ENCODE measurements around the gene CNOT1. TPM values are rescaled to one million over a fixed set of nuclear protein-coding genes. Genes with fewer than 3 reads are reported as not detected.
"Not testable (repeated sequence)": the region's sequence is repeated elsewhere in the genome, so short reads cannot be mapped to it uniquely, and the experiment has no call there.

The CNOT1 gene
- total RNA-seq, 1 experiment from 2014 or later: 135 TPM

GRCh38 chr16:58615280-58615679 lies 14.3 kb downstream of the CNOT1 start:
- Histone ChIP-seq H3K27ac (ENCODE audit: low read length) (no peak overlapping the region), H4K20me1 (ENCODE audit: low read length) (peaks cover 3% of the 10 kb centered on the region; the same call in 1 of the 2 replicates), H3K4me2 (ENCODE audit: low read length) (no peak overlapping the region), H3K27me3 (ENCODE audit: low read length) (no peaks in the 10 kb centered on the region), H2AFZ (ENCODE audit: low read length) (no peak overlapping the region), H3K9me2 (replicated peaks; ENCODE audit: low read length) (no peaks in the 10 kb centered on the region), H3K4me1 (ENCODE audit: insufficient read depth, low read length) (peaks cover 15% of the 10 kb centered on the region), H3K79me2 (ENCODE audit: low read length) (peaks cover 95% of the 10 kb centered on the region), H3K9ac (ENCODE audit: low read length) (no peak overlapping the region), H3K4me3 (ENCODE audit: low read length) (no peak overlapping the region), H3F3A (ENCODE audit: low read length, unreplicated experiment) (no peaks in the 10 kb centered on the region), H3K9me3 (ENCODE audit: low read length) (no peaks in the 10 kb centered on the region), H3K36me3 (ENCODE audit: low read depth, low read length) (peaks cover 4% of the 10 kb centered on the region; the same call in 1 of the 2 replicates)
- TF ChIP-seq CTCF (conservative IDR thresholded peaks at IDR 0.05; ENCODE audit: low read depth, low read length) (no peak), EZH2phosphoT487 (IDR thresholded peaks at IDR 0.05; ENCODE audit: borderline replicate concordance, low read length) (no peak), EZH2 (IDR thresholded peaks at IDR 0.05; ENCODE audit: low read length, unreplicated experiment) (no peak)
- intact Hi-C loops (cut with micrococcal nuclease): no loop called here
- no TSS peak for BruUV-seq (replicated peaks)
- ChIA-PET CTCF (no interaction called here), POLR2A (ENCODE audit: unreplicated experiment) (no interaction called here)
- ATAC-seq (no peak; the same call in 1 of the 2 replicates), DNase-seq (no peak)

DNA sequence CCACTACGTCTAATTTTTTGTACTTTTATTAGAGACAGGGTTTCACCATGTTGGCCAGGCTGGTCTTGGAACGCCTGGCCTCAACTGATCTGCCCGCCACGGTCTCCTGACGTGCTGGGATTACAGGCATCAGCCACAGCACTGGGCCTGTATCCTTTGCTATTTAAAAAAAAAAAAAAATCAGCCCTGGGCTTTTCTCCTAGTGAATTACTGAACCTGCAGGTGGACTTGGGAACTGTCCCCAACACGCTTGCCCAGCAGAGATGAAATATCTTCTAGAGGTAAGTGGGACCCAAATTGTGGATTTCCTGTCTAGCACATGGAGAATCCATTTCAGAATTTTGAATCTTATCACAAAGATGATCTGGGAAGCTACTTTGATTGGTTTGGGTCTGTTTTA lies 14.8 kb downstream of the CNOT1 start:
- DNase-seq (no peak), ATAC-seq (no peak)
- intact Hi-C loops (cut with micrococcal nuclease): no loop called here
- Histone ChIP-seq H2AFZ (ENCODE audit: low read length) (no peak overlapping the region), H3K27ac (ENCODE audit: low read length) (no peak overlapping the region), H3K4me1 (ENCODE audit: insufficient read depth, low read length) (peaks cover 15% of the 10 kb centered on the region), H3K4me2 (ENCODE audit: low read length) (no peak overlapping the region), H3F3A (ENCODE audit: low read length, unreplicated experiment) (no peaks in the 10 kb centered on the region), H3K4me3 (ENCODE audit: low read length) (no peak overlapping the region), H4K20me1 (ENCODE audit: low read length) (peaks cover 2% of the 10 kb centered on the region; the same call in 1 of the 2 replicates), H3K36me3 (ENCODE audit: low read depth, low read length) (peaks cover 4% of the 10 kb centered on the region; the same call in 1 of the 2 replicates), H3K9me2 (replicated peaks; ENCODE audit: low read length) (no peaks in the 10 kb centered on the region), H3K79me2 (ENCODE audit: low read length) (peaks cover 95% of the 10 kb centered on the region), H3K9me3 (ENCODE audit: low read length) (no peaks in the 10 kb centered on the region), H3K27me3 (ENCODE audit: low read length) (no peaks in the 10 kb centered on the region), H3K9ac (ENCODE audit: low read length) (no peak overlapping the region)
- TF ChIP-seq EZH2phosphoT487 (IDR thresholded peaks at IDR 0.05; ENCODE audit: borderline replicate concordance, low read length) (no peak), CTCF (conservative IDR thresholded peaks at IDR 0.05; ENCODE audit: low read depth, low read length) (no peak), EZH2 (IDR thresholded peaks at IDR 0.05; ENCODE audit: low read length, unreplicated experiment) (no peak)
- BruUV-seq (replicated peaks): no TSS peak
- ChIA-PET POLR2A (ENCODE audit: unreplicated experiment) (interaction anchor here (0.6 kb wide), 1 partner anchor 325 kb away, joined by 3 read pairs; no protein-coding TSS in a partner anchor), CTCF (no interaction called here)

DNA sequence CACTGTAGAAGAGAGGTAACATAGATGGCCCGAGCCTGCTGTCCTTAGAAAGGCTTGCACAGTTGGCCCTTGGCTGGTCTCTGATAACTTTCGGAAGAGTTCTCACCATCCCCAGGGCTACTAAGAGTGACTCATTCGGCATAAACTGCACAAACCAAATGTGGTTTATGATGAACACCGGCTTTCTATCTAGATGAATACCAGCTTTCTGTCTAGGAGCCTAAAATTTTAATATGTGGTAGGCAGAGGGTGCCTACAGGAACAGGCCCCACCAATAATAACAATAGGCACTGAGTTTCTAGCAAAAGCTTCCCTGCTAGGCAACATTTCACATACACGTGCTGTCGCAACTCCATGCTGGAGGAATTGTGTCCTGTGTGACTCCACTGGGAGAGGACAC lies 15.4 kb downstream of the CNOT1 start:
- peak; percentile 81 for ATAC-seq
- TF ChIP-seq EZH2 (IDR thresholded peaks at IDR 0.05; ENCODE audit: low read length, unreplicated experiment): no peak
- TF ChIP-seq CTCF (conservative IDR thresholded peaks at IDR 0.05; ENCODE audit: low read depth, low read length): no peak
- TF ChIP-seq EZH2phosphoT487 (IDR thresholded peaks at IDR 0.05; ENCODE audit: borderline replicate concordance, low read length): no peak
- no peaks in the 10 kb centered on the region for H3K9me3 ChIP-seq (ENCODE audit: low read length)
- peak; percentile 70 for DNase-seq
- H3K79me2 ChIP-seq (ENCODE audit: low read length): peaks cover 95% of the 10 kb centered on the region
- no peak overlapping the region for H3K4me2 ChIP-seq (ENCODE audit: low read length)
- intact Hi-C loops (cut with micrococcal nuclease): no loop called here
- peaks cover 15% of the 10 kb centered on the region for H3K4me1 ChIP-seq (ENCODE audit: insufficient read depth, low read length)
- H3K27ac ChIP-seq (ENCODE audit: low read length): no peak overlapping the region
- H3K27me3 ChIP-seq (ENCODE audit: low read length): no peaks in the 10 kb centered on the region
- no peaks in the 10 kb centered on the region; the same call in 1 of the 2 replicates for H4K20me1 ChIP-seq (ENCODE audit: low read length)
- BruUV-seq (replicated peaks): no TSS peak
- H3K9me2 ChIP-seq (replicated peaks; ENCODE audit: low read length): no peaks in the 10 kb centered on the region
- peaks cover 4% of the 10 kb centered on the region; the same call in 1 of the 2 replicates for H3K36me3 ChIP-seq (ENCODE audit: low read depth, low read length)
- no peak overlapping the region for H3K4me3 ChIP-seq (ENCODE audit: low read length)
- no peak overlapping the region for H2AFZ ChIP-seq (ENCODE audit: low read length)
- ChIA-PET CTCF (no interaction called here), POLR2A (ENCODE audit: unreplicated experiment) (interaction anchor here (0.6 kb wide), 1 partner anchor 325 kb away, joined by 3 read pairs; no protein-coding TSS in a partner anchor)
- no peak overlapping the region for H3K9ac ChIP-seq (ENCODE audit: low read length)
- H3F3A ChIP-seq (ENCODE audit: low read length, unreplicated experiment): no peaks in the 10 kb centered on the region

- H3K9me2 ChIP-seq (replicated peaks; ENCODE audit: low read length); H3K27me3 ChIP-seq (ENCODE audit: low read length); H3K27ac ChIP-seq (ENCODE audit: low read length); ATAC-seq; CTCF ChIA-PET; H3K9ac ChIP-seq (ENCODE audit: low read length); BruUV-seq (replicated peaks); intact Hi-C loops (cut with micrococcal nuclease); H3K4me2 ChIP-seq (ENCODE audit: low read length); H3K9me3 ChIP-seq (ENCODE audit: low read length); H3F3A ChIP-seq (ENCODE audit: low read length, unreplicated experiment); POLR2A ChIA-PET (ENCODE audit: unreplicated experiment); H2AFZ ChIP-seq (ENCODE audit: low read length); H4K20me1 ChIP-seq (ENCODE audit: low read length); H3K4me3 ChIP-seq (ENCODE audit: low read length); DNase-seq; H3K36me3 ChIP-seq (ENCODE audit: low read depth, low read length): not testable (repeated sequence)
- Histone ChIP-seq H3K4me1 (ENCODE audit: insufficient read depth, low read length) (peaks cover 15% of the 10 kb centered on the region), H3K79me2 (ENCODE audit: low read length) (peaks cover 95% of the 10 kb centered on the region)
Observed at GRCh38 chr16:58612965-58613364, 16.7 kb downstream of the CNOT1 start.
